DND-41 (cell line): Measurements from ENCODE around the gene UBTD1.

ENCODE experiments used
- ATAC-seq: fragments of 200-7000 bp; cut with Tn5 transposase; 3 replicates; pipeline ENCODE4 v1.9.1; 2021; ENCODE audit warnings: low read depth; ENCODE audit not compliant: insufficient read depth
- DNase-seq: peaks from one replicate; pipeline ENCODE4 v3.0.0-alpha.2; 2020
- H2AFZ ChIP-seq: 2 replicates; pipeline ENCODE4 v1.6.0; 2012; ENCODE audit warnings: low read depth, low read length
- H3K27ac ChIP-seq: 2 replicates; pipeline ENCODE4 v1.5.1; 2012; ENCODE audit warnings: low read length, inconsistent platforms
- H3K27me3 ChIP-seq: fragments of 200-600 bp; sonication (generic); 2 replicates; pipeline ENCODE4 v1.6.0; 2012; ENCODE audit warnings: low read length, mild to moderate bottlenecking, inconsistent platforms; ENCODE audit not compliant: insufficient read depth, poor library complexity
- H3K36me3 ChIP-seq: 2 replicates; pipeline ENCODE4 v1.5.1; 2012; ENCODE audit warnings: low read length, inconsistent platforms; ENCODE audit not compliant: insufficient read depth
- H3K4me1 ChIP-seq: 2 replicates; pipeline ENCODE4 v1.5.1; 2012; ENCODE audit warnings: mild to moderate bottlenecking, low read length; ENCODE audit not compliant: insufficient read depth
- H3K4me2 ChIP-seq: 2 replicates; pipeline ENCODE4 v1.6.0; 2012; ENCODE audit warnings: mild to moderate bottlenecking, moderate library complexity, low read length, inconsistent platforms; ENCODE audit not compliant: insufficient read depth
- H3K4me3 ChIP-seq, 2 experiments: fragments of 200-600 bp in 1 of 2; shearing (Covaris generic) in 1 of 2; 2 replicates each; pipeline ENCODE4 v1.5.1; 2012 to 2016; ENCODE audit warnings: inconsistent platforms in 2 of 2, low read length in 2 of 2, mild to moderate bottlenecking in 2 of 2, low read depth in 1 of 2, moderate library complexity in 1 of 2
- H3K79me2 ChIP-seq: 2 replicates; pipeline ENCODE4 v1.6.0; 2012; ENCODE audit warnings: low read length, inconsistent platforms; ENCODE audit not compliant: insufficient read depth
- H3K9ac ChIP-seq: 2 replicates; pipeline ENCODE4 v1.6.0; 2012; ENCODE audit warnings: low read depth, mild to moderate bottlenecking, inconsistent platforms, low read length, moderate library complexity
- H3K9me3 ChIP-seq: 2 replicates; pipeline ENCODE4 v1.5.1; 2012; ENCODE audit warnings: low read length, moderate library complexity, mild to moderate bottlenecking, inconsistent platforms; ENCODE audit not compliant: insufficient read depth, severe bottlenecking
- H4K20me1 ChIP-seq: 2 replicates; pipeline ENCODE4 v1.6.0; 2012; ENCODE audit warnings: low read length; ENCODE audit not compliant: insufficient read depth
- EZH2 ChIP-seq: IDR thresholded peaks from 3 replicates; pipeline ENCODE4 v1.6.1; 2012; ENCODE audit warnings: borderline replicate concordance, low read depth, mild to moderate bottlenecking, moderate library complexity, low read length, inconsistent platforms; ENCODE audit not compliant: severe bottlenecking
- TF ChIP-seq, protein P1 (sequence below): IDR thresholded peaks from 2 replicates; pipeline ENCODE4 v1.5.1; 2012; ENCODE audit warnings: borderline replicate concordance, low read length, moderate library complexity, mild to moderate bottlenecking; ENCODE audit not compliant: poor library complexity, severe bottlenecking; ENCODE audit errors: extremely low read depth

The UBTD1 gene

DNA sequence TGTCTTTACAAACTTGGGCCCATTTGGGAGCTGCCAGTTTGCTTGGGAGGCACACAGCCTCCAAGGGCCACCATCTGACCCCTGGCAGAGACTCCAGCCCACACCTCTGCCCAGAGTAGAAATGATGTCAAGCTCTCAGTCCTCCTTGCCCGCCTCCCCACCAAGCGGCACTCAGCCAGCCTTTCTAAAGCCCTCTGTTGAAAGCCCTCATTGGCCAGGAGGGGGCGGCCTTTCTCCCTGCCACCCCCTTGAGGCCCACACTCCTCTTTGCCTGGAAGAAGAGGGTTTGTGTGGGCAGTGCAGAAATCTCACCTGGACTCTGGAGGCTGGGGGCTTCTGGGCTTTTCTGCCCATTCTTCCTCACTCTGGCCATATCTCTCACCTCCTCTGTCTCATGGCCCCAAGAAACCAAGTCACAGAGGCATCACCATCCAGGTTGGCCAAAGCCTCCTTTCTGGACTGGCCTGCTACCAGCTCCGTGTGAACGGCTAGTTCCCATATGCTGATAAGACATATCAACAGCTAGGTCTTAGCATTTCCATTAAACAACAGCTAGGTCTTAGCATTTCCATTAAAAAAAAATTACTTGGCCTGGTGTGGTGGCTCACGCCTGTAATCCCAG lies 36.1 kb downstream of the UBTD1 start:
- Histone ChIP-seq H2AFZ (no peak overlapping the region), H3K27ac (no peak overlapping the region), H3K36me3 (no peaks in the 10 kb centered on the region), H3K79me2 (no peaks in the 10 kb centered on the region), H3K4me1 (no peaks in the 10 kb centered on the region), H3K4me3 (no peak overlapping the region), H3K4me2 (no peak overlapping the region), H3K9me3 (no peaks in the 10 kb centered on the region), H3K27me3 (no peaks in the 10 kb centered on the region), H3K9ac (no peak overlapping the region), H4K20me1 (no peaks in the 10 kb centered on the region; the same call in 1 of the 2 replicates)
- peak; percentile 21 for DNase-seq
- TF ChIP-seq, protein P1, sequence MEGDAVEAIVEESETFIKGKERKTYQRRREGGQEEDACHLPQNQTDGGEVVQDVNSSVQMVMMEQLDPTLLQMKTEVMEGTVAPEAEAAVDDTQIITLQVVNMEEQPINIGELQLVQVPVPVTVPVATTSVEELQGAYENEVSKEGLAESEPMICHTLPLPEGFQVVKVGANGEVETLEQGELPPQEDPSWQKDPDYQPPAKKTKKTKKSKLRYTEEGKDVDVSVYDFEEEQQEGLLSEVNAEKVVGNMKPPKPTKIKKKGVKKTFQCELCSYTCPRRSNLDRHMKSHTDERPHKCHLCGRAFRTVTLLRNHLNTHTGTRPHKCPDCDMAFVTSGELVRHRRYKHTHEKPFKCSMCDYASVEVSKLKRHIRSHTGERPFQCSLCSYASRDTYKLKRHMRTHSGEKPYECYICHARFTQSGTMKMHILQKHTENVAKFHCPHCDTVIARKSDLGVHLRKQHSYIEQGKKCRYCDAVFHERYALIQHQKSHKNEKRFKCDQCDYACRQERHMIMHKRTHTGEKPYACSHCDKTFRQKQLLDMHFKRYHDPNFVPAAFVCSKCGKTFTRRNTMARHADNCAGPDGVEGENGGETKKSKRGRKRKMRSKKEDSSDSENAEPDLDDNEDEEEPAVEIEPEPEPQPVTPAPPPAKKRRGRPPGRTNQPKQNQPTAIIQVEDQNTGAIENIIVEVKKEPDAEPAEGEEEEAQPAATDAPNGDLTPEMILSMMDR = peak; percentile 64
- no peak for TF ChIP-seq EZH2
- ATAC-seq = peak; percentile 69; the same call in 2 of the 3 replicates

DNA sequence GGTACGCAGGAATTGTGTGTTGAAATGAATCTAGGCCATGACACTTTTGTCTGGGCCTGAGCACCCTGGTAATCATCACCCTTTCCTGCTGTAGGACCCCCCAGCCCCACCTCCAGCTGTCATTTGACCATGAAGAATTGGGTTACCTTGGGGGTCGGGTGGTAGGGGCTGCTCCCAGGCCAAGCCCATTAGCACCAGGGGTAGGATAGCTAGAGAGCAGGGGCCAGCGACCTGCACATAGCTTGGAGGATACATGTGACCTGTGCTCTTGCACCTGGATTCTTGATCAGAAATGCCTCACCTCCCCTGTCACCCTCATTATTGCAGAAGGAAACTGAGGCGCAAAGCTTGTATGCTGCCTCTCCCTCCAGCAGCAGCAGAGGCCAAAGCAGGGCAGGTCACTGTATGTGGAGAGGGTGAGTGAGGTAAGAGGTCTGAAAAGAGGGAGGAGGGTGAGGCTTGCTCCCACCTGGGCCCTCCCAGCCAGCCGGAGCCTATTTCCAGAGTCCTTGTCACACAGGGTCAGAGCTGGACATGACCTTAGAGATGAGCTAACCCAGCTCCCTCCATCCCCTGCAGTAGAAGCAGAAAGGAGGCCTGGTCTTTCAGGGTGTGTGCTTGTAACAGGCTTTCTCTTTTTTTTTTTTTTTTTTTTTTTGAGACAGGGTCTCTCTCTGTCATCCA lies 38.6 kb downstream of the UBTD1 start:
- Histone ChIP-seq H3K4me3 (no peak overlapping the region), H3K27me3 (no peaks in the 10 kb centered on the region), H3K36me3 (no peaks in the 10 kb centered on the region), H3K9me3 (no peaks in the 10 kb centered on the region), H3K79me2 (no peaks in the 10 kb centered on the region), H3K4me2 (no peak overlapping the region), H2AFZ (no peak overlapping the region), H4K20me1 (no peaks in the 10 kb centered on the region; the same call in 1 of the 2 replicates), H3K27ac (no peak overlapping the region), H3K4me1 (no peaks in the 10 kb centered on the region), H3K9ac (no peak overlapping the region)
- ATAC-seq (no peak), DNase-seq (no peak)
- no peak for TF ChIP-seq EZH2
- TF ChIP-seq, protein P1 = no peak

DNA sequence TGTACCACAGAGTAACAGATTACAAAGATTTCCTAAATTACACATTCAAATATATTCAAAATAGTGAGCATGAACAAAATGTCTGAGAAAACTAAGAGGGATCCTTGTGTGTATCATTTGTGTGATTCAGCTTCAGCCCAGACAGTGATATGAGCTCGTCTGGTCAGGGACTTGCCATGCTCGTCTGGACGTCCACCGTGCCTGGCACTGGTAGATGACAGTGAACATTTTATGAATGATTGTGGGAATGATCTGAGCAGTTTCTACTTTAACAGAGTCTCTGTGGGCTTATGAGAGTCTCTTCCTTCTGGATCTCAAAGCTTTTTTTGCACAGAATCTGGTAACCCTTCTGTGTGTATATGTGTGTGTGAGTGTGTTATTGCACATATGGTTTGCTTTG lies 39.7 kb downstream of the UBTD1 start:
- Histone ChIP-seq H3K4me1 (no peaks in the 10 kb centered on the region), H2AFZ (no peak overlapping the region), H3K4me2 (no peak overlapping the region), H3K27me3 (no peaks in the 10 kb centered on the region), H3K27ac (no peak overlapping the region), H3K9ac (no peak overlapping the region), H3K36me3 (no peaks in the 10 kb centered on the region), H3K4me3 (no peak overlapping the region), H3K9me3 (no peaks in the 10 kb centered on the region), H3K79me2 (no peaks in the 10 kb centered on the region), H4K20me1 (no peaks in the 10 kb centered on the region; the same call in 1 of the 2 replicates)
- DNase-seq (no peak), ATAC-seq (no peak)
- TF ChIP-seq, protein P1 = no peak
- TF ChIP-seq EZH2 = no peak

DNA sequence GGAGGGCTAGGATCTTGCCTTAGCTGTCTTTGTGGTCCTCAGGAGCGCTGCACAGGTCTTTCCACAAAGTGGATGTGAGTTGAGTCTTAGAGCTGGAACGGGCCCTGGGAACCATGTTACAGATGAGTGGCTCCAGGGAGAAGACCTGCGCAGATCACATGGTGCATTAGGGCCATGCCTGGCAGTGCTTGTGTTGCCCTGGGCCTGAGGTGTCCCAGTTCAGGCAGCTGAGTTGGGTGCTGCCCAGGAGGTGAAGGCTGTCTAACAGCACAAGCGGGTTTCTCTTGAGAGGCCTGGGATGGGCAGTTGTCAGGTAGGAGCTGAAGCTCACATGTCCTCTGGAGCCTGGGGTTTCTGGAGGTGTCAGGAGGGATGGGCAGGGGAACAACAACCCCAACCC lies 40.1 kb downstream of the UBTD1 start:
- Histone ChIP-seq H2AFZ (no peak overlapping the region), H3K27ac (no peak overlapping the region), H3K9ac (no peak overlapping the region), H3K36me3 (no peaks in the 10 kb centered on the region), H4K20me1 (no peaks in the 10 kb centered on the region; the same call in 1 of the 2 replicates), H3K79me2 (no peaks in the 10 kb centered on the region), H3K4me3 (no peak overlapping the region), H3K4me2 (no peak overlapping the region), H3K4me1 (no peaks in the 10 kb centered on the region), H3K9me3 (no peaks in the 10 kb centered on the region), H3K27me3 (no peaks in the 10 kb centered on the region)
- no peak for ATAC-seq
- no peak for DNase-seq
- TF ChIP-seq, protein P1 = no peak
